ENCODE measurements around the gene ZNF654.

GRCh38 chr3:88038566-88038965 lies 20.5 kb upstream of the ZNF654 start:
- TF ChIP-seq CTCF (IDR thresholded peaks at IDR 0.05 in 2 of 3, conservative IDR thresholded peaks at IDR 0.05 in 1 of 3; ENCODE audit: control insufficient read depth in 2 of 3, extremely low read depth in 1 of 3, insufficient read depth in 1 of 3, low read depth in 3 of 3, low read length in 3 of 3) (no peak), FOS (IDR thresholded peaks at IDR 0.05; ENCODE audit: borderline replicate concordance, extremely low read depth, insufficient read length) (no peak), POLR2A (IDR thresholded peaks at IDR 0.05; ENCODE audit: low read depth, low read length) (no peak)
